Activated CD4-positive, CD25-positive, alpha-beta regulatory T cell treated with anti-CD3 and anti-CD28 coated beads, Interleukin-2, amount 50 U/mL, for 24 hours (primary cell): ENCODE data around the gene SLC26A8.
A peak's percentile ranks its signal among the peaks of the same experiment; 100 is the strongest.
"Not testable (repeated sequence)": the region's sequence is repeated elsewhere in the genome, so short reads cannot be mapped to it uniquely, and the experiment has no call there.

Experiments used
- ATAC-seq, 2 donors: fragments of 150-1000 bp; cut with Tn5 transposase; one replicate each; pipeline ENCODE4 v1.10.0; 2021; ENCODE audit warnings: mild to moderate bottlenecking in 1 of 2, moderate library complexity in 1 of 2

SLC26A8 gene

GRCh38 chr6:36050947-36051710 is 26.7 kb upstream of the SLC26A8 start:
- ATAC-seq, result no peak

- ATAC-seq, result no peak
These were observed 25.9 kb upstream of the SLC26A8 start for GRCh38 chr6:36050305-36050704.

GRCh38 chr6:36049582-36049981 is 25.1 kb upstream of the SLC26A8 start:
- no peak for ATAC-seq

GRCh38 chr6:36042618-36043260 is 18.3 kb upstream of the SLC26A8 start:
- ATAC-seq, result no peak

- no peak for ATAC-seq
These were observed 16.5 kb upstream of the SLC26A8 start for GRCh38 chr6:36040958-36041357.

GRCh38 chr6:36039112-36039511 is 14.7 kb upstream of the SLC26A8 start:
- no peak for ATAC-seq

- ATAC-seq, result no peak
These were observed 13.9 kb upstream of the SLC26A8 start for GRCh38 chr6:36038120-36038876.

- peak; percentile 25 to 46 for ATAC-seq
These were observed 10.8 kb upstream of the SLC26A8 start for GRCh38 chr6:36035225-36035624.

GRCh38 chr6:36034441-36034840 is 10.0 kb upstream of the SLC26A8 start:
- ATAC-seq, result no peak

GRCh38 chr6:36033935-36034334 is 9.5 kb upstream of the SLC26A8 start:
- ATAC-seq, result peak; percentile 80 to 81

GRCh38 chr6:36033144-36033543 is 8.7 kb upstream of the SLC26A8 start:
- ATAC-seq, result not testable (repeated sequence)

- ATAC-seq, result no peak
These were observed 7.8 kb upstream of the SLC26A8 start for GRCh38 chr6:36032261-36032660.

GRCh38 chr6:36029464-36029863 is 5.0 kb upstream of the SLC26A8 start:
- ATAC-seq, result no peak

- ATAC-seq, result peak; percentile 64 to 67
These were observed 4.5 kb upstream of the SLC26A8 start for GRCh38 chr6:36028877-36029324.

GRCh38 chr6:36028088-36028876 is 3.8 kb upstream of the SLC26A8 start:
- ATAC-seq, result peak; percentile 11 to 15

- peak; percentile 88 to 90 for ATAC-seq
These were observed 3.2 kb upstream of the SLC26A8 start, which contains the start of gene MAPK14 for GRCh38 chr6:36027501-36028087. Gene MAPK14 (plus strand): TSS chr6:36027808. CDS start chr6:36028158, 350 bp downstream.

- ATAC-seq, result no peak
These were observed 1.5 kb upstream of the SLC26A8 start for GRCh38 chr6:36025932-36026327.

GRCh38 chr6:36025260-36025931 is 955 bp upstream of the SLC26A8 start:
- no peak for ATAC-seq

- no peak for ATAC-seq
These were observed 4.3 kb downstream of the SLC26A8 start for GRCh38 chr6:36020154-36020553.

- no peak for ATAC-seq
These were observed 5.3 kb downstream of the SLC26A8 start for GRCh38 chr6:36019167-36019566.

- ATAC-seq, result no peak
These were observed 6.1 kb downstream of the SLC26A8 start for GRCh38 chr6:36018339-36018738.

- no peak for ATAC-seq
These were observed 8.8 kb downstream of the SLC26A8 start for GRCh38 chr6:36015666-36016065.
